M059J (cell line): ENCODE results near the gene SHB. TPM values are rescaled to one million over a fixed set of nuclear protein-coding genes. Genes with fewer than 3 reads are reported as not detected.

Experiments
- DNase-seq: peaks from one replicate; pipeline ENCODE4 v3.0.0-alpha.2; 2012; ENCODE audit warnings: low read depth
- total RNA-seq: library from RNA; depleted of rRNA; stranded (reverse); fragments of >200 nt; shearing (Covaris generic); gene quantifications from 2 replicates; pipeline ENCODE4 v1.2.3, GENCODE V29; 2014; rRNA removed

Gene SHB, protein sequence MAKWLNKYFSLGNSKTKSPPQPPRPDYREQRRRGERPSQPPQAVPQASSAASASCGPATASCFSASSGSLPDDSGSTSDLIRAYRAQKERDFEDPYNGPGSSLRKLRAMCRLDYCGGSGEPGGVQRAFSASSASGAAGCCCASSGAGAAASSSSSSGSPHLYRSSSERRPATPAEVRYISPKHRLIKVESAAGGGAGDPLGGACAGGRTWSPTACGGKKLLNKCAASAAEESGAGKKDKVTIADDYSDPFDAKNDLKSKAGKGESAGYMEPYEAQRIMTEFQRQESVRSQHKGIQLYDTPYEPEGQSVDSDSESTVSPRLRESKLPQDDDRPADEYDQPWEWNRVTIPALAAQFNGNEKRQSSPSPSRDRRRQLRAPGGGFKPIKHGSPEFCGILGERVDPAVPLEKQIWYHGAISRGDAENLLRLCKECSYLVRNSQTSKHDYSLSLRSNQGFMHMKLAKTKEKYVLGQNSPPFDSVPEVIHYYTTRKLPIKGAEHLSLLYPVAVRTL
- total RNA-seq, result 16.7 and 25.6 TPM in 2 replicates

DNA sequence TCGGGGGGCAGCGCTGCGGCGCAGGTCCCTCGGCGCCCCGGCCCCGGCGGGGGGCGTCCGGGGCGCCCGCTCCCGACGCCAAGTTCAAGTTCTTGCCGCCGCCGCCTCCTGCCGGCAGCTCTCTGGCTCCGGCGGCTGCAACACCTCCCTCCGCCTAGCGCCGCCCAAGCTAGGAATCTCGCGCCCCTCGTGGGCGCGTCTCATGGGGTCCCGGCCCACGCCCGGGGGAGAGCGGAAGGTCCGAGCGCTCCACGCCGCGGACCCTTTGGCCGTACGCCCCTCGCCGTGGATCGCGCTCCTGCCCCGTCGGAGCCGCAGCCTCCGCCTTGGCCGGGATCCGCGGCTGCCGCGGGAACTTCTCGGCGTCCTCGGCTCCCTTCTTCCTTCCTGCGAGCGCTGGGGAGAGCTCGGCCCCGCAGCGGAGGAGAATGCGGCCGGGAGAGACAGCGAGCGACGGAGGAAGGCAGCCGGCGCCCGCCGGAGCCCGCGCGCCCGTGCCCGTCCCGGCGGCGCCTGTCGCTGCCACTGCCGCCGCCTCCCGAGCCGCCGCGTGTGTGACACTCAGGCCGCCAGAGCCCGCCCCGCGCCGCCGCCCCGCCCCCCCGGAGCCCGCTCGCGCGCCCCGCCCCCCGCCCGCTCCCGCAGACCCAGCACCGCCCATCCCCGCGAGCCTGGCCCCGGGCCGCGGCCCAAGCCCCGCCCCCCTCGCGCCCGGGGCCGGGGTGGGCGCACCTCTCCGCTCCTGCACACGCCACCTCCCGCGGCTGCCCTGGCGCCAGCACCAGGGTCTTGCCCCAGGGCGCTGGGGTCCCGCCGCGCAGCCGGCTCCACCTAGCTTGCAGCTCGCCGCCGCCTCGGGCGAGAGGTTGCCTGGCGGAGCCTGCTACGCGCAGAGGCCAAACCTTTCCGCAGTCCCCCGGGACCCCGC lies at the start of gene SHB:
Gene SHB, minus strand, starts transcription at position 527 of the 928 bp plus-strand sequence. CDS start 582 bp downstream, outside the sequence.
- DNase-seq, result peak; percentile 53

DNA sequence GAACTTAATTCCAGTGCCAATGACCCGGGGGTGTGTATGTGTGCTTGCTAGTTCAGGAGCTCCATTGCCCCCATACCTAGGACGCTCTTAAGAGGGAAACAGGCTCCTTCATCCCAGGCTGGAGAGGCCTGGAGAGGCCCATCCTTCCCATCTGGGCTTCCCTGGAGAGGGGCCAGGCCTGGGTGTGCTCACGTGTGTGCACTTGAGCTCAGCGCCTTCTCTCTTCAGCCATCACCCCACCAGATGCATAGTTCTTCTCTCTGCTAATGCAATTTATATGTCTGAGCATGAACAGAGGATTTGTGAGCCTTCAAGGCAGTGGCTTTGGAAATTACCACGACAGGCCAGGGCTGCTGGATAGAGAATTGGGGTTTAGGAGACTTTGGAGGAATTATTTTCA lies 48.6 kb upstream of the SHB start:
- DNase-seq, result no peak

DNA sequence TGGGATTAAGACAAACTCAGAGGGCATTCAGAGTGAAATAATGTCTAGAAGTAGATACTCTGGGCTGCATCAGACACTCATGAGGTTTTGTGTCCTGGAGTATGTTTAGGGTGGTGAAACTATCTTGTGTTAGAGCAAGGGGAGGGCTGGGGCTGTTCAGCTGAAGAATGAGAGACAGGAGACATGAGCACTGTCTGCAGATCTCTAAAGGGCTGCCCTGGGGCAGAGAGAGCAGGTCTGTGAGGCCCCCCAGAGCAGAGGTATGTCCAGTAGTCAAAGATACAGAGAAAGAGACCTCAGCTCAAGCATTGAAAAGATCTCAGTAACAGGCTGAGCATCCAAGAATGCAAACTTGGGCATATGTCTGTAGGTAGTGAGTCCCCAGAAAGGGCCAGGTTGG lies 45.9 kb upstream of the SHB start:
- DNase-seq, result no peak

DNA sequence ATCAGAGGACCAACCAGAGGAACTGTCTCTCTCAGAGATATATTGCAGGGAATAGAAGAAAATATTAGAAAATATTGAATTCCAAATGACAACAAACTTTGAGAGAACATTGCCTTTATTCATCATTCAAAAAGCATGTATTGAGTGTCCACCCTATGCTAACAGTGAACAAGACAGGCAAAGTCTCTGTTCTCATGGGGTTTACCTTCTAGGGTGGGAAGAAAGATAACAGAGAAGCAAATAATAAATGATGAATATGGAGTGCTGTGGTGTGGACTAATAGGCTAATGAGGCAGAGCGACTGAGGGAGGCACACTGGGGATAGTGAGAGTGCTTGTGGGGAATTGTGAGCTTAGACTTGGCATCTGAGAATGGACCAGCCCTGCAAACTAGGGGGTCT lies 43.4 kb upstream of the SHB start:
- no peak for DNase-seq

DNA sequence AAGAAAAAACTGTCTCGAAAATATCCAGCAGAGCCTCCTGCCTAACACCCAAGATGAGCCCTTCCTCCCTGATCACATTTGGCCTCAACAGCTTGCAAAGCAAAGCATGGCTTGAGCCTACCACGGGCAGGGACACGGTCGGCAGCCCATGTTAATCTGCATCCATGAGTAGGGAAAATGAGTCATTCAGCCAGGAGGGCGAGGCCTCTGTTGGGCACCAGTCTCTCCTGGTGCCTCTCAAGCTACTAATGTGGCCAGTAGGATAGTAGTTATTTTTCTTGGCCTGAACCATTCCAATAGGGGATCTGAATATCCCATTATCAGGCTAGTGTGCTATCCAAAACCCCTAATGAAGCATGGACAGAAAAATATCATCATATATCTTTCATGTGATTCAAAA lies 43.0 kb upstream of the SHB start:
- peak; percentile 51 for DNase-seq

DNA sequence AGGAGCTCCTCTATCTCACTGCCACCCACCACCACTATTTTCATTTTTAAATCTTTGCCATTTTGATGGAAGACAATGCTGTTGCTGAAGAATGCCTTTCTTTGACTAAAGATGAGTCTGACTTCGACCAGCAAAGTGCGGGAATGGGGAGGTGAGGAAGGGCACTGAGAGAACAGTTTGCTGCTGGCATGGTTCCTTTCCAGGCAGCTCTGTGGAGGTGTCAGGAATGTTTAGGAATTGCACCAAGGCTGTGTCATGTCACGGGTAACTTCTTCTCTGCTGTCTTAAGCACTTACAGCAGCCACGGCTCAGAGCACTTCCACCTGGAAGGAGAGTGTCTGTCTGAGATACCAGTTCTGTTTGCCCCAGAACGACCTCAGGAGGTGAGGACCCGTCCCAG lies 41.4 kb upstream of the SHB start:
- DNase-seq, result no peak

DNA sequence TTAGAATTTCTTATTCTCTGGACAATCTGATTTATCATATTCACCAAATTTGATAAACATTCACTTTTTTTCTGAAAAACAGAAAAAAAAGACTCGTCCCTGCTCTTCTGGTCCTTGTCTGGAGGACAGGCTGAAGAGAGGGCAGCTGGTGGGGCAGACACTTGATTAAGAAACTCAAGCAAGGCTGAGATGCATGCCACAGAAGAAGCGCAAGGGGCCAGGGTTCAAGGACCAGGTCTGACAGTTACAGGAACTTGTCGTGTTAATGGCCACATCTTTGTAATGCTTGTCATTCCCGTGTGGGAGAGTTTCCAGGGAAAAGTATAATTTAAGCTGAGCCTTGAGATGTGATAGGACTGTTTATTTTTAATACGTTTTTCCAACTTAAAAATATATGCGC lies 40.6 kb upstream of the SHB start:
- no peak for DNase-seq

DNA sequence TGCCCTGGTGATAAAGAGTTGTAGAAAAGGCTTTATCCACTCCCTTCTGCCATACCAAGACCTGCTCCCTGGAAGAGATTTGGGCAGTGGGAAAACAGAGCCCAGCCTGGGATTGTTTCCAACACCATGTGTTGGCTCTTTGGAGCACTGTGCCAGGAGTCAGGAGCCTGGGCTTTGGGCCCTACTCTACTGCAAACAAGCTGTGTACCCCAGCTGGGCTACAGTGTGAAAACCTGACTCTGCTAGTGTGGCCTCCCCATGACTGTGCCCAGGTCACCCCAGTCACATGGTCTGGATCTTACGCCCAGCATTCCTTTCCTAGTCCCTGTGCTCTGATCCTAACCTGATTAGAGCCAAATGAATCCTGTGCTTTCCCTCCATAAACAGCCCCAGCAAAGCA lies 39.3 kb upstream of the SHB start:
- DNase-seq, result no peak

DNA sequence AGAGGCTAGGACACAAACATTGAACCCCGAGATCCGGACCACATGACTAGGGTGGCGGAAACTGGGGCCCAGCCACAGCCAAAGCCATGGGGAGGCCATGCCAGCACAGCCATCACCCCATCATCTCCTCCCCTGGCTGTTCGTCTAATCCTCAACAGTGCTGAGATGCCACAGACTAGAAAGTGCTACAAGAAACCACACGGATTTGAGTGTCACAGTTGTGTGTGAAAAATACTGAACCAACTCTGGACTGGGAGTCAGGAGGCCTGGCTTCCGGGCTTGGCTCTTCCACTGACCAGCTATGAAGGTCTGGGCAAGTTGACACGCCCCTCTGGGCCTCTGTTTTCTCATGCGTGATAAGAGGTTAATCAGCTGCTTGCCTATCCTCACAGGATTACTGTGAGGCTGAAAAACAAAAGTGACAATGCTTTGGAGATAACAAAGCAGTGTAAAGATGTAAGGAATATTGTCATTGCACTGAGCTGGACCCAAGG lies 38.8 kb upstream of the SHB start:
- peak; percentile 25 for DNase-seq

DNA sequence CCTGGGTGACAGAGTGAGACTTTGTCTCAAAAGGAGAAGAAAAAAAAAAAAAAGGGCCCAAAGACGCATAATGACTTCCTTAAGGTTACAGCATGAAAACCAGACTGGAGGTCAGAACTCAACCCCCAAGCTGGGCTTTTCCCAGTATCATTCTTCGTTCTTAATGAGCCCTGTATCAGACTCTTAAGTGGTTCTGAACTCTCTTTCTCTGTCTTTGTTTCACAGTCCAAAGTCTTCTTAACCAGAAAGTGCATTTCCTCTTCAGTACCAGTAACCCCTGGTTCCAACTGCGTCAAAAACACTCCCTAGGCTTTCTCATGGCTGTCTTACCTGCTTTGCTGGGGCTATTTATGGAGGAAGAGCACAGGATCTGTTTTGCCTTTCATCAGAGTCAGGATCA lies 38.4 kb upstream of the SHB start:
- DNase-seq, result no peak

DNA sequence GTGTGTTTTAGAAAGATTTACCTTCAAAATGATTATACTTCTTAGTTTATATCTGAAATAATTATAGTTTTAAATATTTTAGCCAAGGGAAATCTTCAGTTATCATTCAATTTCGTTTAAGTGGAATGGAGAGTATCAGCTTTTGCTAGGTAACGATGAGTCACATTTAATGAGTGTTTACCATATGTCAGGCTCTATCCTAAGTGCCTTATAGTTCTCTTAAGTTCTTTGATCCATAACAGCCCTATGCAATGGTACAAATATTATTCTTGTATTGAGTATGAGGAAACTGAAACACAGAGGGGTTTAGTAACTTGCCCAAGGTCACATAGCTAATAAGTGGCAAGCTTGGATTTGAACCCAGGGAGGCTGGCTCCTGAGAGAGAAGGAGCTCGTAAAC lies 37.5 kb upstream of the SHB start:
- DNase-seq, result no peak

DNA sequence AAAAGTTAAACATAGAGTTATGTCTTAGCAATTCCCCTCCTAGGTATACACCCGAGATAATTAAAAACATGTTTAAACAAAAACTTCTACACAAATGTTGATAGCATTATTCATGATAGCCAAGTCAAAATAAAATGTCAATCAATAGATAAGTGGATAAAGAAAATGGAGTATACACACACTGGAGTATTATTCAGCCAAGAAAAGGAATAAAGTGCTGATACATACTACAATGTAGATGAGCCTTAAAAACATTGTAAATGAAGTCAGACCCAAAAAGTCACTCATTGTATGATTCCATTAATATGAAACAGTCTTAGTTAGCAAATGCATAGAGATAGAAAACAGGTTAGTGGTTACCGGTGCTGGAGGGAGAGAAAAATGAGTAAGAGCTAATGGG lies 34.3 kb upstream of the SHB start:
- no peak for DNase-seq

DNA sequence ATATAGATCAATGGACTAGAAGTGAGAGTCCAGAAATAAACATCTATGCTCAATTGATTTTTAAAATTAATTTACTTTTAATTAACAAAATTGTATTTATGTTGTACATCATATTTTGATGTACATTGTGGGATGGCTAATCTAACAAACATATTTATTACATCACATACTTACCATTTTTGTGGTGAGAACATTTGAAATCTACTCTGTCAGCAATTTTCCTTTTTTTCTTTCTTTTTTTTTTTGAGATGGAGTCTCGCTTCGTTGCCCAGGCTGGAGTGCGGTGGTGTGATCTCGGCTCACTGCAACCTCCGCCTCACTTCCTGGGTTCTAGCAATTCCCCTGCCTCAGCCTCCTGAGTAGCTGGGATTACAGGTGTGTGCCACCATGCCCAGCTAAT lies 32.4 kb upstream of the SHB start:
- DNase-seq, result no peak

DNA sequence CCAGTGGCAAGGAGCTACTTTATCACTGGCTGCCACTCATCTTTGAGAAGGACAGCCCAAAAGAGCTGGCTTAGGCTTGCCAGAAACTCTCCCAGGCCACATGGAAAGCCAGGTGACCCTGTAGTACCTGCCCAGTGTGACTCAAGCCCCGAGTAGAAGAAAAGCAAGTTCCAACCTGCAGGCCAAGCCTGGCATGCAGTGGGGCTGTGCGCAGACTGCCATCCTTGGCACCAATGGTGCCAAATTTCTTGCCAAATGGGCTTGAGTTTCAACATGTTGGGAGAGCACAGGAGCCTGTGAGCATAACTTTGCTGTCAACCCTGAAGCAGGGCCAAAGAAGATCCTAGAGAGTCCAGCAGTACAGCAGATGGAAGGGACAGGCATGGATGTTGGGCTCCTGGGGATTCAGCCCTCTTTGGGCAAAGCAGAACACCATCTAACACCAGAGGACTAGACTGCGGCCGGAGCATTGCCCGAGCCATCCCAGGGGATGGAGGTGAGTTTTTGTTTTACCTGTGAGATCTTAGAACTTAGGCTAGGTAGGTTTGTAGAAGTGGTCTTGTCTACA lies 27.3 kb upstream of the SHB start:
- no peak for DNase-seq

DNA sequence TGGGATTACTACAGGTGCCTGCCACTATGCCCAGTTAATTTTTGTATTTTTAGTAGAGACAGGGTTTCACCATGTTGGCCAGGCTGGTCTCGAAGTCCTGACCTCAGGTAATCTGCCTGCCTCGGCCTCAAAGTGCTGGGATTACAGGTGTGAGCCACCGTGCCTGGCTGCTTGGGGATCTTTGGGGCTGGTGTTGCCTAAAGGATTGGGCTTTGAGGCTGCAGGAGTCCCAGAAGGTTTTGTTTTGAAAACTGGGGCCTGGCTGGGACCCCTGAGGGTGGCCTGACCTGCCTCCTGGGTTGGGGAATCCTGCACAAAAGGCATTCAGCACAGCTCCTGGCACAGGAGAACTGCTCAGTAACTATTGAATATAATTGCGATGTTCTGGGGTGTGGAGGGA lies 25.1 kb upstream of the SHB start:
- DNase-seq, result no peak

DNA sequence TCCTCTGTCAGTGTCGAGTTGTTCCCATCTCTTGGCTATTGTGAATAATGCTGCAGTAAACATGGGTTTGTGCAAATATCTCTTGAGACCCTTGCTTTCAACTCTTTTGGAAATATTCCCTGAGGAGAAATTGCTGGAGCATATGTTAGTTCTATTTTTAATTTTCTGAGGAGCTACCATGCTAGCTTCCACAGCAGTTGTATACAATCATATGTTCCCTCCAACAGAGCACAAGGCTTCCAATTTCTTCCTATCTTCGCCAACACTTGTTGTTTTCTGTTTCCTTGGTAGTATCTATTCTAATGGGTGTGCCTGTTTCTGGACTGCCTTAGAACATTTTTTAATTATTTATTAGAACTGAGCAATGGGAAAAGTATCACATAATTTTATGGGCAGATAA lies 23.6 kb upstream of the SHB start:
- DNase-seq, result no peak

DNA sequence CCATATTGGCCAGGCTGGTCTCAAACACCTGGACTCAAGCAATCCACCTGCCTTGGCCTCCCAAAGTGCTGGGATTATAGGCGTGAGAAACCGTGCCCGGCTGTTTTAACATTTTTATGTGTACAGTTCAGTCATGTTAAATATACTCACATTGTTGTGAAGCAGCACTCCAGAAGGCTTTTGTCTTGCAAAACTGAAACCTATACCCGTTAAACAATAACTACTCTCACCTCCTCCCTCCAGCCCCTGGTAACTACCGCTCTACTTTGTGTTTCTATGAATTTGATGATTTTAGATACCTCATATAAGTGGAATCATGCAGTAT lies 23.1 kb upstream of the SHB start:
- no peak for DNase-seq

DNA sequence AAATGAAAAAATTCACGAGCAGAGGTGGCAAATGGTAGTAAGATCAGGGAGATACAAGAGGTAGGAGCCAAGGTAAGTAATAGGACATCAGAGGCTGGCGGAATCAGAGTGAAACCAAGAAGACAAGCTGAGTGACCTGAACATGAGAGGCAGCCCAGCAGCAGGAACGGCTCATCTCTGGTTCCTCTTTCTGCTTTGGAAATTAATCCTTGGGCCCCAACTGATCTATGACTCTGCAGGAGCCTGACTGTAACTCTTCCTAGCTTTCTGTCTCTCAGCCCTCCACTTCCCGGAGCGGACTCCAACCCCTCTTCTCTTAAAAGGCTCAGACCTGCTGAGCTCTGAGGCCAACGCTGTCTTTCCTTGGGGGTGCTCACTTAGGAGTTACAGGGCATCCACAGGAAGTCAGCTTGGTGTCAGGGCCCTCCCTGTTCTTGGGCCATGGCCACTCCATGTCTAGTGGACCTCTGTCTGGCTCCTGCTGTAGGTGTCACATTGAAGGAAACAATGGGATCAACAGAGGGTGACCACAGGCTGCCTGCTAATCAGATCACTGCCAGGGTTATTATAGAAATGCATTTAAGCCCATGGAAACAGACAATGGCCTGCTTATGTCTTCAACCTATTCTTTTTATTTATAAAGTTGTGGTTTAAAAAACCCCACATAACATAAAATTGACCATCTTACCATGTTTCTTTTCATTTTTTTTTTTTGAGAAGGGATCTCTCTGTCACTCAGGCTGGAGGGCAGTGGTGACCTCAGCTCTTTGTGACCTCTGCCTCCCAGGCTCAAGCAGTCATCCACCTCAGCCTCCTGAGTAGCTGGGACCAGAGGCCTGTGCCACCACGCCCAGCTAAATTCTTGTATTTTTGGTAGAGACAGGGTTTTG lies 22.5 kb upstream of the SHB start:
- no peak for DNase-seq

DNA sequence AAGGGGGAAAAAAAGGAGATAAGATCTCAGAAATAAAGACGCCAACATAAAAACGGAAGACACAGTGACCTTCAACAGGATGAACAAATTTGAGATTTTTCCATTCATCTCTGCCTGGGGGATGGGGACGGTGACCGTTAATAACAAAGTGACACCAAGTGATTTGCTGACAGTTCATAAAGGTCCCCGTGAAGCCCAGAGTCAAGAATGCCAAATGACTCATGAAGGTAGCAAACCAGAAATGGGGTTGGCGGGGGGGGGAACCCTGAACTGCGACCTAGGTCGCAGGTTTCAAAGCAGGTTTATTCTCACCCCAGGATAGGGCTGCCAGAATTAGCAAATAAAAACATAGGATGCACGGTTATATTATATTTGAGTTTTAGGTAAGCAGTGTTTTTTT lies 21.1 kb upstream of the SHB start:
- no peak for DNase-seq

DNA sequence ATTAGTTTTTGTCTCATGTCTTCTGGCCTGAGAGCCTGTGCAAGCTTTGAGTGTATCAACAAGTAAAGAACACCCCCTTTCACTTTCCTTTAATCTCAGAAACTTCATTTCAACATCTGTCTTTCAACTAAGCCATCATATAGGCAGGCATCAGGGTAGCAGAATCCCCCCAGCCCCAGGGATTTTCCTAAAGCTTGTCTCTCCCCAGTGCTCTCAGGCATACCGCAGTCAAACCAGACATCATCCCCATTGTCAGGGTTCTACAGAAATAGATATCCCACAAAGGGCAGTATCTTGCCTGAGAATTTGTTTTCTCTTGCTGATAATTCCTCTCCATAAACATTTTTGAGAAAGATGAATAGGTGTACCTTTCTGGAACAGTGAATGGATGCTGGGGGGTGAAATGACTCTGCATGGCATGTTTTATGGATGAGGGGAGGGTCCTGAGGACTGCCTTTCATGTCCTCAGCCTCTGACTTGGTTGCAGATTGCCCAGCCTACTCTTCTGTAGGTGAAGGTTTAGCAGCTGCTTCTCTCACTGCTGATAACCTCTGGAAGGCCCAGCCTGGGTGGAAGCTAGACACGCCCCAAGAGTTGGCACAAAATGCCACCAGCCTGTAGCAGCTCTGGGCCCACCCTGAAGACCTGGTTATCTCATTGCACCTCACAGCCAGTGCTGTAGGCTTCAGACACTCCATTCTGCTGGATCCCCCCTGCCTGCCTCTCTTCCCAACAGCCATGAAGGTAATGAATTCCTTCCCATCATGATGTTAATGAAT lies 20.5 kb upstream of the SHB start:
- DNase-seq, result no peak
